CD4-positive, alpha-beta T cell treated with Interleukin-15 for 1 hour (primary cell): ENCODE data around the gene SAE1.
"Not testable (repeated sequence)": the region's sequence is repeated elsewhere in the genome, so short reads cannot be mapped to it uniquely, and the experiment has no call there.

Source experiments
- DNase-seq: peaks from one replicate; pipeline ENCODE4 v3.0.0-alpha.2; 2020

SAE1 gene

GRCh38 chr19:47132194-47132852, 1.7 kb downstream of the SAE1 start:
- no peak for DNase-seq

- no peak for DNase-seq
Measured at GRCh38 chr19:47133021-47133471, 2.4 kb downstream of the SAE1 start.

GRCh38 chr19:47134545-47134944, 3.9 kb downstream of the SAE1 start:
- no peak for DNase-seq

- DNase-seq: no peak
Measured at GRCh38 chr19:47135156-47135555, 4.5 kb downstream of the SAE1 start.

GRCh38 chr19:47141252-47141651, 10.6 kb downstream of the SAE1 start:
- DNase-seq: not testable (repeated sequence)

GRCh38 chr19:47141695-47142094, 11.1 kb downstream of the SAE1 start:
- no peak for DNase-seq

GRCh38 chr19:47142779-47143178, 12.1 kb downstream of the SAE1 start:
- no peak for DNase-seq

GRCh38 chr19:47143322-47144073, 12.9 kb downstream of the SAE1 start:
- DNase-seq: no peak

GRCh38 chr19:47144630-47145029, 14.0 kb downstream of the SAE1 start:
- no peak for DNase-seq

- no peak for DNase-seq
Measured at GRCh38 chr19:47145639-47146486, 15.2 kb downstream of the SAE1 start.

- no peak for DNase-seq
Measured at GRCh38 chr19:47146920-47147319, 16.3 kb downstream of the SAE1 start.

GRCh38 chr19:47151627-47152026, 21.0 kb downstream of the SAE1 start:
- no peak for DNase-seq

GRCh38 chr19:47152205-47152604, 21.6 kb downstream of the SAE1 start:
- DNase-seq: no peak

- no peak for DNase-seq
Measured at GRCh38 chr19:47152632-47153031, 22.0 kb downstream of the SAE1 start.

GRCh38 chr19:47153266-47153665, 22.6 kb downstream of the SAE1 start:
- DNase-seq: no peak

- no peak for DNase-seq
Measured at GRCh38 chr19:47155148-47155547, 24.5 kb downstream of the SAE1 start.

GRCh38 chr19:47156861-47157430, 26.3 kb downstream of the SAE1 start:
- no peak for DNase-seq

GRCh38 chr19:47157431-47158321, 27.0 kb downstream of the SAE1 start:
- DNase-seq: peak; percentile 19

GRCh38 chr19:47158367-47158791, 27.7 kb downstream of the SAE1 start:
- no peak for DNase-seq

- DNase-seq: peak; percentile 32
Measured at GRCh38 chr19:47158879-47159503, 28.4 kb downstream of the SAE1 start.

- no peak for DNase-seq
Measured at GRCh38 chr19:47161876-47162489, 31.3 kb downstream of the SAE1 start.
